Ishikawa (cell line): ENCODE results near the gene SH3BP4.

Experiments used
- CEBPB ChIP-seq: IDR thresholded peaks from 2 replicates; pipeline ENCODE4 v1.6.1; 2012
- CREB1 ChIP-seq: IDR thresholded peaks from 2 replicates; pipeline ENCODE4 v1.6.1; 2012; ENCODE audit warnings: low read depth
- EP300 ChIP-seq: IDR thresholded peaks from 2 replicates; pipeline ENCODE4 v1.6.1; 2012; ENCODE audit warnings: borderline replicate concordance
- MAX ChIP-seq: IDR thresholded peaks from 2 replicates; pipeline ENCODE4 v1.6.1; 2012
- NFIC ChIP-seq: IDR thresholded peaks from 2 replicates; pipeline ENCODE4 v1.6.1; 2012
- RAD21 ChIP-seq: IDR thresholded peaks from 2 replicates; pipeline ENCODE4 v1.6.1; 2012; ENCODE audit warnings: low read depth
- REST ChIP-seq: IDR thresholded peaks from 2 replicates; pipeline ENCODE4 v1.6.1; 2012; ENCODE audit warnings: low read depth, mild to moderate bottlenecking
- TEAD4 ChIP-seq: IDR thresholded peaks from 2 replicates; pipeline ENCODE4 v1.6.1; 2012
- YY1 ChIP-seq: IDR thresholded peaks from 2 replicates; pipeline ENCODE4 v1.6.1; 2012; ENCODE audit warnings: low read depth
- ZBTB7A ChIP-seq: IDR thresholded peaks from 2 replicates; pipeline ENCODE4 v1.6.1; 2012; ENCODE audit warnings: low read depth

GRCh38 chr2:234953116-234954031, 1.6 kb downstream of the SH3BP4 start:
- no peak for TF ChIP-seq CREB1
- TF ChIP-seq MAX, result no peak
- no peak for TF ChIP-seq CEBPB
- TF ChIP-seq EP300, result no peak
- no peak for TF ChIP-seq NFIC
- no peak for TF ChIP-seq TEAD4
- TF ChIP-seq RAD21, result no peak
- TF ChIP-seq YY1, result no peak
- TF ChIP-seq REST, result no peak
- no peak for TF ChIP-seq ZBTB7A
